IMR-90 (cell line): ENCODE measurements around the gene SERPINB2. TPM values are rescaled to one million over a fixed set of nuclear protein-coding genes. Genes with fewer than 3 reads are reported as not detected.
A peak's percentile ranks its signal among the peaks of the same experiment; 100 is the strongest.

ENCODE experiments used
- ATAC-seq: fragments of 200-7000 bp; cut with Tn5 transposase; 2 replicates; pipeline ENCODE4 v1.9.1; 2020; ENCODE audit warnings: low read depth, mild to moderate bottlenecking, moderate library complexity
- BruUV-seq: library from RNA; stranded (reverse); fragments of 400-500 nt; replicated peaks from 2 replicates; lab custom pipeline; 2021; lab: Mats Ljungman, UMichigan
- CTCF ChIA-PET: fragments of 300-600 bp; formaldehyde crosslinking; extraction: SDS; loops from one replicate; lab custom pipeline; 2021; ENCODE audit warnings: antibody characterized with exemption; lab: Yijun Ruan, JAX
- POLR2A ChIA-PET: fragments of 300-600 bp; sonication (Branson Sonifier 250); formaldehyde crosslinking; loops from one replicate; lab custom pipeline; 2022; ENCODE audit warnings: antibody characterized with exemption; ENCODE audit not compliant: unreplicated experiment; lab: Charles Lee
- DNase-seq: peaks from one replicate; pipeline ENCODE4 v3.0.0; 2013
- H2AFZ ChIP-seq: replicated peaks from 2 replicates; pipeline ENCODE3; 2013; ENCODE audit warnings: low read length, mild to moderate bottlenecking; ENCODE audit not compliant: poor library complexity
- H2AK5ac ChIP-seq: 2 replicates; pipeline ENCODE4 v1.6.1; 2013; ENCODE audit warnings: low read depth, low read length, inconsistent platforms
- H2AK9ac ChIP-seq: replicated peaks from 2 replicates; pipeline ENCODE3; 2013; ENCODE audit warnings: mild to moderate bottlenecking, low read depth, low read length, moderate library complexity; ENCODE audit not compliant: poor library complexity
- H2BK120ac ChIP-seq: 2 replicates; pipeline ENCODE4 v1.6.1; 2013; ENCODE audit warnings: low read depth, low read length, inconsistent platforms
- H2BK15ac ChIP-seq: 3 replicates; pipeline ENCODE4 v1.6.1; 2013; ENCODE audit warnings: low read depth, low read length, inconsistent platforms
- H2BK20ac ChIP-seq: 2 replicates; pipeline ENCODE4 v1.6.1; 2013; ENCODE audit warnings: low read depth, mild to moderate bottlenecking, inconsistent platforms, low read length, moderate library complexity
- H2BK5ac ChIP-seq: 2 replicates; pipeline ENCODE4 v1.6.1; 2013; ENCODE audit warnings: mild to moderate bottlenecking, low read depth, low read length, inconsistent platforms; ENCODE audit not compliant: poor library complexity, severe bottlenecking
- H3K14ac ChIP-seq: replicated peaks from 2 replicates; pipeline ENCODE4 v1.6.1; 2013; ENCODE audit warnings: low read depth, low read length, inconsistent platforms
- H3K18ac ChIP-seq: 2 replicates; pipeline ENCODE4 v1.6.1; 2013; ENCODE audit warnings: low read depth, low read length, control low read depth
- H3K23ac ChIP-seq: 2 replicates; pipeline ENCODE4 v1.6.1; 2013; ENCODE audit warnings: low read depth, low read length, inconsistent platforms
- H3K27ac ChIP-seq: 2 replicates; pipeline ENCODE4 v1.5.1; 2013; ENCODE audit warnings: mild to moderate bottlenecking, control low read depth, low read length; ENCODE audit not compliant: insufficient read depth
- H3K27me3 ChIP-seq: 2 replicates; pipeline ENCODE4 v1.6.1; 2013; ENCODE audit warnings: low read length; ENCODE audit not compliant: control insufficient read depth, insufficient read depth
- H3K36me3 ChIP-seq: 2 replicates; pipeline ENCODE4 v1.6.1; 2013; ENCODE audit warnings: low read length, mixed read lengths; ENCODE audit not compliant: control insufficient read depth, insufficient read depth
- H3K4ac ChIP-seq: 2 replicates; pipeline ENCODE4 v1.6.1; 2013; ENCODE audit warnings: low read depth, low read length, inconsistent platforms
- H3K4me1 ChIP-seq: 2 replicates; pipeline ENCODE4 v1.6.1; 2013; ENCODE audit warnings: low read length, mixed read lengths; ENCODE audit not compliant: control insufficient read depth, insufficient read depth
- H3K4me2 ChIP-seq: 2 replicates; pipeline ENCODE4 v1.6.1; 2013; ENCODE audit warnings: low read depth, mild to moderate bottlenecking, control low read depth, low read length, moderate library complexity
- H3K4me3 ChIP-seq: 2 replicates; pipeline ENCODE4 v1.5.1; 2013; ENCODE audit warnings: low read depth, mild to moderate bottlenecking, control low read depth, low read length, moderate library complexity; ENCODE audit not compliant: insufficient read depth
- H3K56ac ChIP-seq: 2 replicates; pipeline ENCODE4 v1.6.1; 2013; ENCODE audit warnings: low read length, inconsistent platforms; ENCODE audit not compliant: insufficient read depth; ENCODE audit errors: extremely low read depth
- H3K79me1 ChIP-seq, 2 experiments: 2 replicates each; pipeline ENCODE4 v1.6.1; 2013; ENCODE audit warnings: low read length in 2 of 2, inconsistent platforms in 1 of 2, low read depth in 1 of 2
- H3K9ac ChIP-seq: 2 replicates; pipeline ENCODE4 v1.6.1; 2013; ENCODE audit warnings: low read depth, low read length, control low read depth
- H3K9me1 ChIP-seq: 2 replicates; pipeline ENCODE4 v1.6.1; 2013; ENCODE audit warnings: low read length, inconsistent platforms; ENCODE audit not compliant: insufficient read depth
- H3K9me3 ChIP-seq: 2 replicates; pipeline ENCODE4 v1.6.1; 2013; ENCODE audit warnings: low read length; ENCODE audit not compliant: control insufficient read depth, insufficient read depth
- H4K20me1 ChIP-seq: 2 replicates; pipeline ENCODE4 v1.6.1; 2013; ENCODE audit warnings: low read length, inconsistent platforms; ENCODE audit not compliant: insufficient read depth
- H4K5ac ChIP-seq: 2 replicates; pipeline ENCODE4 v1.6.1; 2013; ENCODE audit warnings: mild to moderate bottlenecking, low read depth, low read length, control low read depth
- H4K8ac ChIP-seq, 2 experiments: 2 replicates each; pipeline ENCODE4 v1.6.1; 2013; ENCODE audit warnings: low read depth in 2 of 2, low read length in 2 of 2, control low read depth in 1 of 2, inconsistent platforms in 1 of 2
- H4K91ac ChIP-seq: 2 replicates; pipeline ENCODE4 v1.6.1; 2013; ENCODE audit warnings: low read depth, low read length, inconsistent platforms; ENCODE audit not compliant: insufficient read depth
- BHLHE40 ChIP-seq: fragments of 150-350 bp; IDR thresholded peaks from 2 replicates; pipeline ENCODE4 v1.6.1; 2016; ENCODE audit warnings: mild to moderate bottlenecking, low read depth, low read length
- CEBPB ChIP-seq: IDR thresholded peaks from 2 replicates; pipeline ENCODE4 v1.6.1; 2012; ENCODE audit warnings: low read depth, low read length, improper control_type of control experiment
- CHD1 ChIP-seq: IDR thresholded peaks from 2 replicates; pipeline ENCODE4 v1.6.1; 2012; ENCODE audit warnings: low read depth, low read length, improper control_type of control experiment
- FOS ChIP-seq: fragments of 150-350 bp; IDR thresholded peaks from 2 replicates; pipeline ENCODE4 v1.6.1; 2016; ENCODE audit warnings: low read depth, low read length
- MAFK ChIP-seq: IDR thresholded peaks from 2 replicates; pipeline ENCODE4 v1.6.1; 2012; ENCODE audit warnings: low read depth, low read length, improper control_type of control experiment
- MAZ ChIP-seq: IDR thresholded peaks from 2 replicates; pipeline ENCODE4 v1.6.1; 2012; ENCODE audit warnings: low read depth, mild to moderate bottlenecking, low read length, improper control_type of control experiment, moderate library complexity, borderline replicate concordance
- MXI1 ChIP-seq: IDR thresholded peaks from 2 replicates; pipeline ENCODE4 v1.6.1; 2012; ENCODE audit warnings: low read depth, mild to moderate bottlenecking, low read length, moderate library complexity, borderline replicate concordance
- NFE2L2 ChIP-seq: fragments of 150-350 bp; IDR thresholded peaks from 2 replicates; pipeline ENCODE4 v1.6.1; 2016; ENCODE audit warnings: low read depth, mild to moderate bottlenecking, low read length
- RAD21 ChIP-seq: IDR thresholded peaks from 2 replicates; pipeline ENCODE4 v1.6.1; 2012; ENCODE audit warnings: low read length, improper control_type of control experiment
- RCOR1 ChIP-seq: IDR thresholded peaks from 2 replicates; pipeline ENCODE4 v1.6.1; 2012; ENCODE audit warnings: mild to moderate bottlenecking, low read length, improper control_type of control experiment; ENCODE audit not compliant: insufficient replicate concordance
- RFX5 ChIP-seq: IDR thresholded peaks from 2 replicates; pipeline ENCODE4 v1.8.0; 2012; ENCODE audit warnings: low read depth, mild to moderate bottlenecking, low read length, moderate library complexity
- USF2 ChIP-seq: fragments of 150-350 bp; IDR thresholded peaks from 2 replicates; pipeline ENCODE4 v1.6.1; 2017; ENCODE audit warnings: mild to moderate bottlenecking, antibody characterized with exemption, low read length, low read depth
- WGBS, 2 experiments: methylation state at CpG; one replicate each; pipeline versions ENCODE4 v1.1.5 to v1.1.7; 2013; ENCODE audit warnings: missing lambda C conversion rate in 2 of 2; ENCODE audit not compliant: insufficient read length in 1 of 2; ENCODE audit errors: extremely low coverage in 2 of 2; 5-methylcytosine and 5-hydroxymethylcytosine counted together
- dilution Hi-C: fragments of 300-500 bp; cut with HindIII; formaldehyde crosslinking; loops from one replicate; pipeline ENCODE4 v1.14.3; 2018; ENCODE audit warnings: low sequenced_read_pairs; ENCODE audit not compliant: unreplicated experiment
- in situ Hi-C: fragments of 300-500 bp; cut with MboI; formaldehyde crosslinking; loops from 3 replicates; pipeline ENCODE4 v1.14.3; 2019; ENCODE audit warnings: low sequenced_read_pairs, inconsistent platforms, mixed read lengths
- intact Hi-C: fragments of 100-400 bp; cut with micrococcal nuclease; formaldehyde crosslinking; loops from 2 replicates; pipeline ENCODE4 v1.10.0; 2022
- polyA plus RNA-seq, 3 experiments: library from polyadenylated mRNA; depleted of rRNA; stranded (reverse); fragments of >200 nt; gene quantifications; 2 replicates each; pipeline ENCODE4 v1.2.3, GENCODE V29; 2012; ENCODE audit warnings: low replicate concordance in 1 of 3
- total RNA-seq: library from RNA; depleted of rRNA; stranded (reverse); fragments of >200 nt; gene quantifications from 2 replicates; pipeline ENCODE4 v1.2.3, GENCODE V29; 2012

Gene SERPINB2
- total and polyA plus RNA-seq, 2 of the 4 experiments (the other 2 are of a cell fraction): 32.1 to 43.0 TPM

GRCh38 chr18:63882333-63883141, 5.0 kb upstream of the SERPINB2 start:
- intact Hi-C loops: loop anchor here (5.0 kb wide), 1 partner anchor 95 kb away; no protein-coding TSS in a partner anchor
- no TSS peak for BruUV-seq
- Histone ChIP-seq H3K9ac (no peak overlapping the region), H3K4me2 (peak overlapping the region; percentile 2; the same call in 1 of the 2 replicates), H4K91ac (peak overlapping the region; percentile 48; the same call in 1 of the 2 replicates), H4K8ac (peak overlapping the region in 1 of 2 experiments; percentile 31; a peak in 1 of 4 replicates), H3K23ac (no peak overlapping the region), H3K14ac (0 out of 2 replicates have a peak overlapping the region, but pooled peaks have one; percentile 35), H2BK120ac (peak overlapping the region; percentile 73), H2BK15ac (no peak overlapping the region), H2BK5ac (peak overlapping the region; percentile 89), H3K56ac (0 out of 2 replicates have a peak overlapping the region, but pooled peaks have one; percentile 4), H3K4me1 (no peaks in the 10 kb centered on the region; the same call in 1 of the 2 replicates), H4K20me1 (no peaks in the 10 kb centered on the region), H2BK20ac (peak overlapping the region; percentile 50), H3K27ac (no peak overlapping the region), H3K79me1 (no peaks in the 10 kb centered on the region), H3K4me3 (no peak overlapping the region), H3K9me1 (peaks cover 2% of the 10 kb centered on the region; the same call in 1 of the 2 replicates), H2AFZ (peak overlapping the region; percentile 74), H3K4ac (peak overlapping the region; percentile 47; the same call in 1 of the 2 replicates), H3K18ac (peak overlapping the region; percentile 13; the same call in 1 of the 2 replicates), H4K5ac (no peak overlapping the region), H2AK9ac (peak overlapping the region; percentile 11), H3K36me3 (no peaks in the 10 kb centered on the region), H3K9me3 (no peaks in the 10 kb centered on the region), H2AK5ac (no peak overlapping the region), H3K27me3 (no peaks in the 10 kb centered on the region)
- dilution Hi-C loops: no loop called here
- POLR2A ChIA-PET: no interaction called here
- TF ChIP-seq MAFK (peak; percentile 43; the same call in 1 of the 2 replicates), CHD1 (no peak), MXI1 (no peak), RAD21 (no peak), NFE2L2 (peak; percentile 8; the same call in 1 of the 2 replicates), RCOR1 (peak; percentile 78), MAZ (no peak), CEBPB (peak; percentile 94), USF2 (no peak), BHLHE40 (peak; percentile 87), RFX5 (no peak), FOS (peak; percentile 93)
- in situ Hi-C loops: no loop called here
- peak; percentile 92 for ATAC-seq
- CTCF ChIA-PET: interaction anchor here (0.8 kb wide), 1 partner anchor 36 kb away, joined by 3 read pairs; no protein-coding TSS in a partner anchor
- peak; percentile 97 for DNase-seq
- WGBS, 2 experiments: no CpG with 5 or more reads among the region's 8 CpGs
